Ovary (tissue), 3 donors: Measurements from ENCODE around the gene ANKRD22.

ENCODE experiments used
- CTCF ChIP-seq, 3 donors: fragments of 450-650 bp in 2 of 3; fragments of 200-600 bp in 1 of 3; IDR thresholded peaks; one replicate each; pipeline versions ENCODE4 v1.5.1 to v1.8.0; 2016 to 2022; ENCODE audit warnings: antibody characterized with exemption in 3 of 3, mild to moderate bottlenecking in 1 of 3
- EP300 ChIP-seq: sonication (generic); formaldehyde crosslinking; IDR thresholded peaks from one replicate; pipeline ENCODE4 v1.6.1; 2017; ENCODE audit warnings: antibody characterized with exemption
- POLR2A ChIP-seq: fragments of 450-650 bp; IDR thresholded peaks from one replicate; pipeline ENCODE4 v1.6.1; 2017; ENCODE audit warnings: antibody characterized with exemption, mild to moderate bottlenecking, moderate library complexity
- donor health status: DM: no; HTN: no; CAD: no.

- TF ChIP-seq CTCF (IDR thresholded peaks at IDR 0.05) (no peak), EP300 (no peak), POLR2A (no peak)
Observed at GRCh38 chr10:88838766-88839350, 12.8 kb downstream of the ANKRD22 start.
